ENCODE measurements around the gene TBC1D5. TPM values are rescaled to one million over a fixed set of nuclear protein-coding genes. Genes with fewer than 3 reads are reported as not detected.

Gene TBC1D5
- total RNA-seq, 1 donor from 2014 or later, result 67.1 TPM

- H3K36me3 ChIP-seq (ENCODE audit: control insufficient read depth, insufficient read depth, low read length), result peaks cover 3% of the 10 kb centered on the region
- DNase-seq (ENCODE audit: low read depth) (no peak), FAIRE-seq (no peak)
Measured at GRCh38 chr3:17154221-17154620, 588.2 kb downstream of the TBC1D5 start.

DNA sequence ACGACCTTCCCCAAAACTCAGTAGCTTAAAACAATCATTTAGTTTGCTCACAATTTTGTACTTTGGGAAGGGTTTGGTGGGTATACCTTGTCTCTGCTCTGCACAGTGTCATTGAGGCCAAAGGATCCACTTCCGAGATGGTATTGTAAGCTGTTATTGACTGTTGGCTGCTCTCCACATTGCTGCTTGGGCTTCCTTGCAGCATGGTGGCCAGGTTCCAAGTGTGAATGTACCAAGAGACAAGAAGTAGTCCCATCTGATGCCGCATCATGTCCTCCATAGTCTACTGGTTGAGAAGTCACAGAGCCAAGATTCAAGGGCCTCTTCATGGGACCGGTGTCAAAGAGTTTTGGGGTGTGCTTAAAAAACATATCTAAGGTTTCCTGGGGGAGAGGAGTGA is 589.2 kb downstream of the TBC1D5 start:
- no peak for DNase-seq (ENCODE audit: low read depth)
- no peak for FAIRE-seq
- Histone ChIP-seq H3K36me3 (ENCODE audit: control insufficient read depth, insufficient read depth, low read length) (peaks cover 3% of the 10 kb centered on the region), H3K27me3 (ENCODE audit: control insufficient read depth, insufficient read depth, low read length) (no peaks in the 10 kb centered on the region), H3K4me3 (ENCODE audit: low read depth, low read length) (no peak overlapping the region)
- no peak for TF ChIP-seq CTCF (IDR thresholded peaks at IDR 0.05; ENCODE audit: insufficient read depth, low read length, severe bottlenecking)

More at GRCh38 chr3:17154221-17154620, 588.2 kb downstream of the TBC1D5 start:
- no peaks in the 10 kb centered on the region for H3K27me3 ChIP-seq (ENCODE audit: control insufficient read depth, insufficient read depth, low read length)
- H3K4me3 ChIP-seq (ENCODE audit: low read depth, low read length), result no peak overlapping the region
- no peak for TF ChIP-seq CTCF (IDR thresholded peaks at IDR 0.05; ENCODE audit: insufficient read depth, low read length, severe bottlenecking)

- H3K36me3 ChIP-seq (ENCODE audit: control insufficient read depth, insufficient read depth, low read length), result peaks cover 2% of the 10 kb centered on the region
- FAIRE-seq (no peak), DNase-seq (ENCODE audit: low read depth) (no peak)
- no peak overlapping the region for H3K4me3 ChIP-seq (ENCODE audit: low read depth, low read length)
- TF ChIP-seq CTCF (IDR thresholded peaks at IDR 0.05; ENCODE audit: insufficient read depth, low read length, severe bottlenecking), result no peak
- no peaks in the 10 kb centered on the region for H3K27me3 ChIP-seq (ENCODE audit: control insufficient read depth, insufficient read depth, low read length)
Measured at GRCh38 chr3:17151598-17152373, 590.6 kb downstream of the TBC1D5 start.

GRCh38 chr3:17149076-17149475 is 593.4 kb downstream of the TBC1D5 start:
- no peaks in the 10 kb centered on the region for H3K36me3 ChIP-seq (ENCODE audit: control insufficient read depth, insufficient read depth, low read length)
- H3K4me3 ChIP-seq (ENCODE audit: low read depth, low read length), result no peak overlapping the region
- no peak for DNase-seq (ENCODE audit: low read depth)
- FAIRE-seq, result no peak
- H3K27me3 ChIP-seq (ENCODE audit: control insufficient read depth, insufficient read depth, low read length), result no peaks in the 10 kb centered on the region
- TF ChIP-seq CTCF (IDR thresholded peaks at IDR 0.05; ENCODE audit: insufficient read depth, low read length, severe bottlenecking), result no peak

DNA sequence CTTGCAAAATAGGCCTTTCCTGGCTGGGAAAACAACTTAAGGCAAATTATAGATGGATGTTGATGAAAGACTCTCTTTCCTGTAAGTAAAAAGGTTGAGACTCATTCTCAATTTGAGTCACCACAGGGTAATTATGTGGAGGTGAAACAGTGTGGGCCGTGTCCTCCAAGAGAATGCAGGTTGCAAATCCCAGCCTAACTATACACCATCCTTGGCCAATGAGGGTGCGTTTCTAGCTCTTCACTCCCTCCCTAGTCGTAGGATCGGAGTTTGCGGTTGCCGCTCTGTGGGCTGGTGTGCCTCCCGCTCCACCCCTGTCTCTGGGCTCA is 597.8 kb downstream of the TBC1D5 start:
- no peak for TF ChIP-seq CTCF (IDR thresholded peaks at IDR 0.05; ENCODE audit: insufficient read depth, low read length, severe bottlenecking)
- no peak for FAIRE-seq

More for the DNA sequence above, 597.8 kb downstream of the TBC1D5 start:
- Histone ChIP-seq H3K36me3 (ENCODE audit: control insufficient read depth, insufficient read depth, low read length) (no peaks in the 10 kb centered on the region), H3K27me3 (ENCODE audit: control insufficient read depth, insufficient read depth, low read length) (no peaks in the 10 kb centered on the region), H3K4me3 (ENCODE audit: low read depth, low read length) (no peak overlapping the region)
- no peak for DNase-seq (ENCODE audit: low read depth)

Data from bronchial epithelial cell (primary cell).